GM10266 (cell line): ENCODE data around the gene MINDY3.

Experiments
- DNase-seq: peaks from one replicate; pipeline ENCODE4 v3.0.0; 2012; ENCODE audit errors: extremely low spot score
- TF ChIP-seq, protein P1 (sequence below): IDR thresholded peaks from 2 replicates; pipeline ENCODE4 v1.5.1; 2012; ENCODE audit warnings: mild to moderate bottlenecking, low read depth; ENCODE audit not compliant: control insufficient read depth, insufficient read depth; ENCODE audit errors: missing control alignments

The MINDY3 gene

GRCh38 chr10:15743443-15743842 lies 116.9 kb downstream of the MINDY3 start:
- DNase-seq = no peak
- TF ChIP-seq, protein P1, sequence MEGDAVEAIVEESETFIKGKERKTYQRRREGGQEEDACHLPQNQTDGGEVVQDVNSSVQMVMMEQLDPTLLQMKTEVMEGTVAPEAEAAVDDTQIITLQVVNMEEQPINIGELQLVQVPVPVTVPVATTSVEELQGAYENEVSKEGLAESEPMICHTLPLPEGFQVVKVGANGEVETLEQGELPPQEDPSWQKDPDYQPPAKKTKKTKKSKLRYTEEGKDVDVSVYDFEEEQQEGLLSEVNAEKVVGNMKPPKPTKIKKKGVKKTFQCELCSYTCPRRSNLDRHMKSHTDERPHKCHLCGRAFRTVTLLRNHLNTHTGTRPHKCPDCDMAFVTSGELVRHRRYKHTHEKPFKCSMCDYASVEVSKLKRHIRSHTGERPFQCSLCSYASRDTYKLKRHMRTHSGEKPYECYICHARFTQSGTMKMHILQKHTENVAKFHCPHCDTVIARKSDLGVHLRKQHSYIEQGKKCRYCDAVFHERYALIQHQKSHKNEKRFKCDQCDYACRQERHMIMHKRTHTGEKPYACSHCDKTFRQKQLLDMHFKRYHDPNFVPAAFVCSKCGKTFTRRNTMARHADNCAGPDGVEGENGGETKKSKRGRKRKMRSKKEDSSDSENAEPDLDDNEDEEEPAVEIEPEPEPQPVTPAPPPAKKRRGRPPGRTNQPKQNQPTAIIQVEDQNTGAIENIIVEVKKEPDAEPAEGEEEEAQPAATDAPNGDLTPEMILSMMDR = no peak

GRCh38 chr10:15742836-15743235 lies 117.5 kb downstream of the MINDY3 start:
- DNase-seq = no peak
- TF ChIP-seq, protein P1 = no peak

DNA sequence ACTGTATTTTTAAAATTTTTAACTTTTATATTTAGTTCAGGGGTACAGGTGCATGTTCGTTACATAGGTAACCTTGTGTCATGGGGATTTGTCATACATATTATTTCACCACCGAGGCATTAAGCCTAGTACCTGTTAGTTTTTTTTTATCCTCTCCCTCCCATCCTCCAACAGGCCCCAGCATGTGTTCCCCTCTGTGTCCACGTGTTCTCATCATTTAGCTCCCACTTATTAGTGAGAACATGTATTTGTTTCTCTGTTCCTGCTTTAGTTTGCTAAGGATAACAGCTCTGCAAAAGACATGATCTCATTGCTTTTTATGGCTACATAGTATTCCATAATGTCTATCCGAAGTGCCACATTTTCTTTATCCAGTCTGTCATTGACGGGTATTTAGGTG lies 118.2 kb downstream of the MINDY3 start:
- TF ChIP-seq, protein P1 = no peak
- DNase-seq = no peak

DNA sequence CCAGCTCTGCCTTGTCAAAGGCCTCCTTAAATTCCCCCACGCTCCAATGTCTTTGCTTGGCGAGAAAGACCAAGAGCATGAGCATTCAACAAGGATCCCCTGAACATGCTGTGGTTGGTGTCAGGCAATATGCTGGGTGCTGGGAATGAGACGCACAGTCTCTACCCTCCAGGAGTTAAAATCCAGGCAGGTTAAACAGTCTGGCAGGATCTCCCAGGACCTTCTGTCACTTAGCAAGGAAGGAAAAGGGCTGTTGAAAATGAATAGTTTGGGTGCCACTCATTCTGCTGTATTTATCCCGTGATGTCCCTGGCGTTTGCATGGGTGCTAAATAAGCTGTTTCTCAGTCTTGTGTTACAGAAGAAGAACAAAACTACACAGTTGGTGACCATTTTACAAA lies 118.7 kb downstream of the MINDY3 start:
- DNase-seq = no peak
- TF ChIP-seq, protein P1 = no peak

DNA sequence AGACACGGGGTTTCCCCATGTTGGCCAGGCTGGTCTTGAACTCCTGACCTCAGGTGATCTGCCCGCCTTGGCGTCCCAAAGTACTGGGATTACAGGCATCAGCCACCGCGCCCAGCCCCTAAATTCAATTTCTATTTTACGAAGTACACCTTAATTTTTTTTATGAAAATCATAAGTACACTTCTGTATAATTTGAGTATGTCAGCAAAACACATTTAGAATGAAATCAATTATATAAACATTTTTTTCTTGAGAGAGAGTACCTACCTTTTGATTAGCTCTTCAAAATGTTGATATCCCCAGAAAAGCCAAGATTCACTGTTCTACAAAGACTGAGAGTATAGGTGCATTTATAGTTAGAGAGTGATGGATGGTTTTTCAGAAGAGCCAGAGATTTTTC lies 120.0 kb downstream of the MINDY3 start:
- TF ChIP-seq, protein P1 = no peak

GRCh38 chr10:15739254-15739970 lies 120.9 kb downstream of the MINDY3 start:
- DNase-seq = no peak
- TF ChIP-seq, protein P1 = no peak

More for the DNA sequence above, 120.0 kb downstream of the MINDY3 start:
- no peak for DNase-seq

DNA sequence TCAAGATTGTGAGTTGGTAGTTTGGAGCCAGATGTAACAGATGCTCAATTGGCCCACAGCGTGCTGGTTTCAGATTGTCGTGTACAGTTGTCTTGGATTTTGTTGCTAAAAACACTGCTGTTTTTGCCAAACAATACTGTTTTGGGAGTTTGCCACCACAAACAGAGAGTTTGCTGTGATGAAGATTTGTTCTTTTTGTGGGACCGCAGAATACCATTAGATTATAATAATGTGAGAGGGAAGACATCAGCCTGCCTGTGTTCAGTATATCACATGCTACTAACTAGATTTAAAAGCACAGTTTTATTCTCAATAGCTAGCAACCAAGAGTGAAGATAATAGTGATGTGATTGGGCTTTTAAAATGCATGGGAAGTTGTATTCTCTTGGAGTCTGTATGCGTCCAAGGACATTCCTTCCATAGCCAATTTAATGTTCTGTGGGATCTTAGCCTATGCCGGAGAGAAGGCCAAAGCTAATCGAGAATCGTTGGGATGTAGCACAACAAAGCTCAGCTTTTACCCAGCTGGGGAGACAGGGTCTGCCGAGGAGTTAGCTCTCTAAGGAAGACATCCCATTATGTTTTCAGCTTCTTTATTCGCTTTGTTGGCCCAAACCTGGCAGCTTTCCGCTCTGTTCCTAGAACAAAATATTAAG lies 121.9 kb downstream of the MINDY3 start:
- no peak for DNase-seq
- TF ChIP-seq, protein P1 = no peak
